HepG2 (cell line): Measurements from ENCODE around the gene C2orf78. TPM values are rescaled to one million over a fixed set of nuclear protein-coding genes. Genes with fewer than 3 reads are reported as not detected.
A peak's percentile ranks its signal among the peaks of the same experiment; 100 is the strongest.

ENCODE experiments used
- HOXA5 ChIP-seq: sonication (generic); formaldehyde crosslinking; IDR thresholded peaks from 2 replicates; pipeline ENCODE4 v1.4.0; 2020; ENCODE audit warnings: missing genetic modification reagents
- KDM5B ChIP-seq: sonication (generic); formaldehyde crosslinking; IDR thresholded peaks from 2 replicates; pipeline ENCODE4 v1.4.0; 2020; ENCODE audit warnings: missing genetic modification reagents, mild to moderate bottlenecking, borderline replicate concordance
- MEIS2 ChIP-seq: sonication (generic); formaldehyde crosslinking; IDR thresholded peaks from 2 replicates; pipeline ENCODE4 v1.9.0; 2021; ENCODE audit warnings: mild to moderate bottlenecking, missing genetic modification reagents
- REL ChIP-seq: sonication (generic); formaldehyde crosslinking; conservative IDR thresholded peaks from 2 replicates; pipeline ENCODE4 v1.8.0; 2022; ENCODE audit warnings: mild to moderate bottlenecking, missing genetic modification reagents, moderate library complexity
- RFX5 ChIP-seq: IDR thresholded peaks from 2 replicates; pipeline ENCODE4 v1.6.1; 2011; ENCODE audit warnings: low read depth, low read length, improper control_type of control experiment
- RXRA ChIP-seq: sonication (generic); formaldehyde crosslinking; IDR thresholded peaks from 2 replicates; pipeline ENCODE4 v1.5.1; 2020; ENCODE audit warnings: missing genetic modification reagents
- SOX6 ChIP-seq, 2 experiments: fragments of 450-650 bp in 1 of 2; sonication (generic) in 1 of 2; formaldehyde crosslinking in 1 of 2; IDR thresholded peaks; 2 replicates each; pipeline versions ENCODE4 v1.4.0 to v1.6.1; 2017 to 2020; ENCODE audit warnings: antibody characterized with exemption in 1 of 2, mild to moderate bottlenecking in 1 of 2, missing genetic modification reagents in 1 of 2
- ZFP82 ChIP-seq: sonication (generic); formaldehyde crosslinking; IDR thresholded peaks from 2 replicates; pipeline ENCODE4 v1.5.1; 2020; ENCODE audit warnings: mild to moderate bottlenecking, missing genetic modification reagents, borderline replicate concordance
- ZNF367 ChIP-seq: sonication (generic); formaldehyde crosslinking; IDR thresholded peaks from 2 replicates; pipeline ENCODE4 v1.4.0; 2020; ENCODE audit warnings: missing genetic modification reagents, borderline replicate concordance
- ZNF883 ChIP-seq: sonication (generic); formaldehyde crosslinking; IDR thresholded peaks from 2 replicates; pipeline ENCODE4 v1.5.1; 2020; ENCODE audit warnings: mild to moderate bottlenecking, missing genetic modification reagents; ENCODE audit errors: not compliant biosample characterization
- polyA plus RNA-seq, 8 experiments: library from polyadenylated mRNA; depleted of rRNA in 3 of 8; stranded (reverse) in 7 of 8; unstranded in 1 of 8; fragments of >200 nt; fragmentation: Illumina TruSeq in 4 of 8; extraction: Trizol in 4 of 8; gene quantifications; 2 replicates each; pipeline versions ENCODE4 v1.2.1 to v1.2.3, GENCODE V29; 2011 to 2016; ENCODE audit warnings: low read depth in 4 of 8, missing spikeins in 1 of 8, mixed read lengths in 1 of 8; ENCODE audit not compliant: insufficient read depth in 1 of 8
- total RNA-seq, 5 experiments: library from RNA; depleted of rRNA; stranded (reverse); fragments of >200 nt; fragmentation: Illumina TruSeq; extraction: Trizol; gene quantifications; 2 replicates each; pipeline ENCODE4 v1.2.3, GENCODE V29; 2016; ENCODE audit warnings: low read depth in 1 of 5
- TF ChIP-seq, protein P1 (sequence below): sonication (generic); formaldehyde crosslinking; conservative IDR thresholded peaks from 2 replicates; pipeline ENCODE4 v1.8.0; 2022; ENCODE audit warnings: low read depth, missing genetic modification reagents
- TF ChIP-seq, protein P2 (sequence below): sonication (generic); formaldehyde crosslinking; IDR thresholded peaks from 2 replicates; pipeline ENCODE4 v1.4.0; 2020; ENCODE audit warnings: mild to moderate bottlenecking, missing genetic modification reagents
- TF ChIP-seq, protein P3 (sequence below): sonication (generic); formaldehyde crosslinking; IDR thresholded peaks from 2 replicates; pipeline ENCODE4 v1.5.0; 2020; ENCODE audit warnings: missing genetic modification reagents
- TF ChIP-seq, protein P4 (sequence below): IDR thresholded peaks from 2 replicates; pipeline ENCODE4 v1.6.1; 2012; ENCODE audit warnings: low read length, improper control_type of control experiment
- TF ChIP-seq, protein P5 (sequence below): sonication (generic); formaldehyde crosslinking; IDR thresholded peaks from 2 replicates; pipeline ENCODE4 v1.4.0; 2020; ENCODE audit warnings: low read depth, missing genetic modification reagents
- TF ChIP-seq, protein P6 (sequence below): sonication (generic); formaldehyde crosslinking; IDR thresholded peaks from 2 replicates; pipeline ENCODE4 v1.9.0; 2022; ENCODE audit warnings: missing genetic modification reagents, mild to moderate bottlenecking, borderline replicate concordance

Gene C2orf78
- total and polyA plus RNA-seq, 2 of the 13 experiments (the other 11 are each of a cell fraction or from before 2014, with no cell fraction given), result not detected

DNA sequence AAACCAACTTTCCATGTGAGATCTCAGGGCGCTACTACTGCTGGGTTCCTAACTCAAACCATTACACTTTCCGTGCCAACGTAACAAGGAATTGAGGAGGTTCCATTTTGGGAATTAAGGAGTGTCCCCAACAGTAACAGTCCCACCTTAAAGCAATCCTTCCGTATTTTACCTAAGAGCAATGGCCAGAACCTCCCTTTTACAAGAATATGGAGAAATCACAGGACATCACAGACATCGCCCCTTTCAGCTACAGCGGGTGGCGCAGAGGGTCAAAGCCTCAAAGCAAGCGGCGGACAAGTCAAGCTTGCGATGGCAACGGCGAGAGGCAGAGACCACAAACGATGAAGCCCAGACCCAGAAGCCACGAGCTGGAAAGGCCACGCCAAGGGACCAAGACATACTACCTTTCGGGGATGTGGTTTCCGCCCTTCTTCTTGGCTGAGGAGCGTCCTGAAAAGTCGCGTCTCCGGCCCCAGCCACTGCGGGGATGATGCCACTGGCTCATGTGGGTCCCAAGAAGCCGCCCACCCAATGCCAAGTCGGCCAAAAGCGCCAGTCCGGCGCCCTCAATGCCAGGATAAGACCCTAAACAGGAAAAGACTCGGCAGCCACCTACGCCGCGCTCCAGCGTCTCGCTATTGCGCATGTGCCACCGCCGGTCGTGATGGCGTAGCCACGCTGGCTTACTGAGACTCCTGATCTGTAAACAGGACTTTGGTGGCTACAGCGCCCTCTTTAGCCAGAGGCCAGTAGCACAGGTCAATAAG is 4.3 kb upstream of the C2orf78 start, which contains the start of gene DUSP11 (continued):
- no peak for TF ChIP-seq RFX5
- TF ChIP-seq SOX6 (IDR thresholded peaks at IDR 0.05), result no peak
- peak; percentile 48 for TF ChIP-seq SOX6 (CRISPR knock-in tag; IDR thresholded peaks at IDR 0.05)
- no peak for TF ChIP-seq ZNF367 (CRISPR knock-in tag)
- TF ChIP-seq, protein P1, sequence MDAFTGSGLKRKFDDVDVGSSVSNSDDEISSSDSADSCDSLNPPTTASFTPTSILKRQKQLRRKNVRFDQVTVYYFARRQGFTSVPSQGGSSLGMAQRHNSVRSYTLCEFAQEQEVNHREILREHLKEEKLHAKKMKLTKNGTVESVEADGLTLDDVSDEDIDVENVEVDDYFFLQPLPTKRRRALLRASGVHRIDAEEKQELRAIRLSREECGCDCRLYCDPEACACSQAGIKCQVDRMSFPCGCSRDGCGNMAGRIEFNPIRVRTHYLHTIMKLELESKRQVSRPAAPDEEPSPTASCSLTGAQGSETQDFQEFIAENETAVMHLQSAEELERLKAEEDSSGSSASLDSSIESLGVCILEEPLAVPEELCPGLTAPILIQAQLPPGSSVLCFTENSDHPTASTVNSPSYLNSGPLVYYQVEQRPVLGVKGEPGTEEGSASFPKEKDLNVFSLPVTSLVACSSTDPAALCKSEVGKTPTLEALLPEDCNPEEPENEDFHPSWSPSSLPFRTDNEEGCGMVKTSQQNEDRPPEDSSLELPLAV, result no peak
- 0 out of 2 replicates have a peak, but pooled peaks have one; percentile 80 for TF ChIP-seq HOXA5 (CRISPR knock-in tag)
- TF ChIP-seq, protein P2, sequence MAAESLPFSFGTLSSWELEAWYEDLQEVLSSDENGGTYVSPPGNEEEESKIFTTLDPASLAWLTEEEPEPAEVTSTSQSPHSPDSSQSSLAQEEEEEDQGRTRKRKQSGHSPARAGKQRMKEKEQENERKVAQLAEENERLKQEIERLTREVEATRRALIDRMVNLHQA (CRISPR knock-in tag), result no peak
- TF ChIP-seq REL (CRISPR knock-in tag), result no peak
- TF ChIP-seq, protein P3, sequence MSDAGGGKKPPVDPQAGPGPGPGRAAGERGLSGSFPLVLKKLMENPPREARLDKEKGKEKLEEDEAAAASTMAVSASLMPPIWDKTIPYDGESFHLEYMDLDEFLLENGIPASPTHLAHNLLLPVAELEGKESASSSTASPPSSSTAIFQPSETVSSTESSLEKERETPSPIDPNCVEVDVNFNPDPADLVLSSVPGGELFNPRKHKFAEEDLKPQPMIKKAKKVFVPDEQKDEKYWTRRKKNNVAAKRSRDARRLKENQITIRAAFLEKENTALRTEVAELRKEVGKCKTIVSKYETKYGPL (CRISPR knock-in tag), result no peak
- TF ChIP-seq MEIS2 (CRISPR knock-in tag), result peak; percentile 61; the same call in 1 of the 2 replicates
- TF ChIP-seq, protein P4, sequence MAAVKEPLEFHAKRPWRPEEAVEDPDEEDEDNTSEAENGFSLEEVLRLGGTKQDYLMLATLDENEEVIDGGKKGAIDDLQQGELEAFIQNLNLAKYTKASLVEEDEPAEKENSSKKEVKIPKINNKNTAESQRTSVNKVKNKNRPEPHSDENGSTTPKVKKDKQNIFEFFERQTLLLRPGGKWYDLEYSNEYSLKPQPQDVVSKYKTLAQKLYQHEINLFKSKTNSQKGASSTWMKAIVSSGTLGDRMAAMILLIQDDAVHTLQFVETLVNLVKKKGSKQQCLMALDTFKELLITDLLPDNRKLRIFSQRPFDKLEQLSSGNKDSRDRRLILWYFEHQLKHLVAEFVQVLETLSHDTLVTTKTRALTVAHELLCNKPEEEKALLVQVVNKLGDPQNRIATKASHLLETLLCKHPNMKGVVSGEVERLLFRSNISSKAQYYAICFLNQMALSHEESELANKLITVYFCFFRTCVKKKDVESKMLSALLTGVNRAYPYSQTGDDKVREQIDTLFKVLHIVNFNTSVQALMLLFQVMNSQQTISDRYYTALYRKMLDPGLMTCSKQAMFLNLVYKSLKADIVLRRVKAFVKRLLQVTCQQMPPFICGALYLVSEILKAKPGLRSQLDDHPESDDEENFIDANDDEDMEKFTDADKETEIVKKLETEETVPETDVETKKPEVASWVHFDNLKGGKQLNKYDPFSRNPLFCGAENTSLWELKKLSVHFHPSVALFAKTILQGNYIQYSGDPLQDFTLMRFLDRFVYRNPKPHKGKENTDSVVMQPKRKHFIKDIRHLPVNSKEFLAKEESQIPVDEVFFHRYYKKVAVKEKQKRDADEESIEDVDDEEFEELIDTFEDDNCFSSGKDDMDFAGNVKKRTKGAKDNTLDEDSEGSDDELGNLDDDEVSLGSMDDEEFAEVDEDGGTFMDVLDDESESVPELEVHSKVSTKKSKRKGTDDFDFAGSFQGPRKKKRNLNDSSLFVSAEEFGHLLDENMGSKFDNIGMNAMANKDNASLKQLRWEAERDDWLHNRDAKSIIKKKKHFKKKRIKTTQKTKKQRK, result no peak
- TF ChIP-seq, protein P5, sequence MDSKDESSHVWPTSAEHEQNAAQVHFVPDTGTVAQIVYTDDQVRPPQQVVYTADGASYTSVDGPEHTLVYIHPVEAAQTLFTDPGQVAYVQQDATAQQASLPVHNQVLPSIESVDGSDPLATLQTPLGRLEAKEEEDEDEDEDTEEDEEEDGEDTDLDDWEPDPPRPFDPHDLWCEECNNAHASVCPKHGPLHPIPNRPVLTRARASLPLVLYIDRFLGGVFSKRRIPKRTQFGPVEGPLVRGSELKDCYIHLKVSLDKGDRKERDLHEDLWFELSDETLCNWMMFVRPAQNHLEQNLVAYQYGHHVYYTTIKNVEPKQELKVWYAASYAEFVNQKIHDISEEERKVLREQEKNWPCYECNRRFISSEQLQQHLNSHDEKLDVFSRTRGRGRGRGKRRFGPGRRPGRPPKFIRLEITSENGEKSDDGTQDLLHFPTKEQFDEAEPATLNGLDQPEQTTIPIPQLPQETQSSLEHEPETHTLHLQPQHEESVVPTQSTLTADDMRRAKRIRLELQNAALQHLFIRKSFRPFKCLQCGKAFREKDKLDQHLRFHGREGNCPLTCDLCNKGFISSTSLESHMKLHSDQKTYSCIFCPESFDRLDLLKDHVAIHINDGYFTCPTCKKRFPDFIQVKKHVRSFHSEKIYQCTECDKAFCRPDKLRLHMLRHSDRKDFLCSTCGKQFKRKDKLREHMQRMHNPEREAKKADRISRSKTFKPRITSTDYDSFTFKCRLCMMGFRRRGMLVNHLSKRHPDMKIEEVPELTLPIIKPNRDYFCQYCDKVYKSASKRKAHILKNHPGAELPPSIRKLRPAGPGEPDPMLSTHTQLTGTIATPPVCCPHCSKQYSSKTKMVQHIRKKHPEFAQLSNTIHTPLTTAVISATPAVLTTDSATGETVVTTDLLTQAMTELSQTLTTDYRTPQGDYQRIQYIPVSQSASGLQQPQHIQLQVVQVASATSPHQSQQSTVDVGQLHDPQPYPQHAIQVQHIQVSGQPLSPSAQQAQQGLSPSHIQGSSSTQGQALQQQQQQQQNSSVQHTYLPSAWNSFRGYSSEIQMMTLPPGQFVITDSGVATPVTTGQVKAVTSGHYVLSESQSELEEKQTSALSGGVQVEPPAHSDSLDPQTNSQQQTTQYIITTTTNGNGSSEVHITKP (CRISPR knock-in tag), result peak; percentile 67; the same call in 1 of the 2 replicates
- TF ChIP-seq RXRA, result peak; percentile 80; the same call in 1 of the 2 replicates
- TF ChIP-seq, protein P6, sequence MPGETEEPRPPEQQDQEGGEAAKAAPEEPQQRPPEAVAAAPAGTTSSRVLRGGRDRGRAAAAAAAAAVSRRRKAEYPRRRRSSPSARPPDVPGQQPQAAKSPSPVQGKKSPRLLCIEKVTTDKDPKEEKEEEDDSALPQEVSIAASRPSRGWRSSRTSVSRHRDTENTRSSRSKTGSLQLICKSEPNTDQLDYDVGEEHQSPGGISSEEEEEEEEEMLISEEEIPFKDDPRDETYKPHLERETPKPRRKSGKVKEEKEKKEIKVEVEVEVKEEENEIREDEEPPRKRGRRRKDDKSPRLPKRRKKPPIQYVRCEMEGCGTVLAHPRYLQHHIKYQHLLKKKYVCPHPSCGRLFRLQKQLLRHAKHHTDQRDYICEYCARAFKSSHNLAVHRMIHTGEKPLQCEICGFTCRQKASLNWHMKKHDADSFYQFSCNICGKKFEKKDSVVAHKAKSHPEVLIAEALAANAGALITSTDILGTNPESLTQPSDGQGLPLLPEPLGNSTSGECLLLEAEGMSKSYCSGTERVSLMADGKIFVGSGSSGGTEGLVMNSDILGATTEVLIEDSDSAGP (CRISPR knock-in tag), result peak; percentile 91; the same call in 1 of the 2 replicates
- no peak; the same call in 1 of the 2 replicates for TF ChIP-seq ZFP82 (CRISPR knock-in tag)
- TF ChIP-seq ZNF883 (CRISPR knock-in tag), result peak; percentile 94
- TF ChIP-seq KDM5B (CRISPR knock-in tag), result peak; percentile 71; the same call in 1 of the 2 replicates
